Gastroesophageal sphincter (tissue), 3 donors: Measurements from ENCODE around the gene MRPS23.

Experiments
- POLR2A ChIP-seq, 2 donors: fragments of 450-650 bp; IDR thresholded peaks; one replicate each; pipeline ENCODE4 v1.6.1; 2017; ENCODE audit warnings: antibody characterized with exemption in 2 of 2, mild to moderate bottlenecking in 2 of 2, moderate library complexity in 1 of 2
- TF ChIP-seq, protein P1 (sequence below), 4 experiments: fragments of 200-600 bp in 2 of 4; fragments of 450-650 bp in 2 of 4; sonication (generic) in 1 of 4; IDR thresholded peaks; one replicate each; pipeline ENCODE4 v1.5.1; 2017 to 2019; ENCODE audit warnings: antibody characterized with exemption in 4 of 4, mild to moderate bottlenecking in 2 of 4, moderate library complexity in 2 of 4

DNA sequence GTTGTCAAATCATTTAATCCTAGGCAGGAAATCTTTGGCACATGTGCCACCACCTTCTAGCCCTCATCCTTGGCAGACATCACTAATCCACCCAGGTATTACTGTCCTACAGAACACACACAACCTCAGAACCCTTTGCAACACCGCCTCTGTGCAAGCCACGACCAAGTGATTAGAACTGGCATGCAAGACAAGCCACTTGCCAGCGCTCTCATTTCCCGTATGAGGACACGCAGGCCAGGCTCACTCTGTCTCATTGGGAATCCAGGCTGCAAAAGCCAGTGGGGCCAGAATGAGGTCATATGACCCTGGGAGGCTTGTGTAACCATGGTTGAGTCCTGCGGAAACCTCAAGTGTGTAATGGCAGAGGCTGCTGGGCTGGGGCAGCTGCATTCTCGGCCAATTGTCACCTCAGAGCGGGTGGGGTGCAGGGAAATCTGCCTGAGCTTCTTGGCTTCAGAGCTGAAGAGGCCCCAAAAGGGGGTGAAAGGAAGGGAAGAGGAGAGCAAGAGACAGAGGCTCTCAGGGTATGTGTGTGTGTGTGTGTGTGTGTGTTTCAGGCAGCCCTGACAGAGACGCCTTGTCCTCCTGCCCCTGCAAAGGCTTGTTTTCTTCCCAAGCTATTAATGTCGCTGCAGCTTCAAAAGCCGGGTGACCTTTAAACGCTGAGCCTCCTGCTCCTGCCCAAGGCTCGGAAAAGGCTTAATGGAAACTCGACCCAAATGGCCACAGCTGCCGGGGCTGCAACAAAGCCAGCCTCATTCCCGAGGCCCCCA is 43.2 kb upstream of the MRPS23 start:
- TF ChIP-seq, protein P1, sequence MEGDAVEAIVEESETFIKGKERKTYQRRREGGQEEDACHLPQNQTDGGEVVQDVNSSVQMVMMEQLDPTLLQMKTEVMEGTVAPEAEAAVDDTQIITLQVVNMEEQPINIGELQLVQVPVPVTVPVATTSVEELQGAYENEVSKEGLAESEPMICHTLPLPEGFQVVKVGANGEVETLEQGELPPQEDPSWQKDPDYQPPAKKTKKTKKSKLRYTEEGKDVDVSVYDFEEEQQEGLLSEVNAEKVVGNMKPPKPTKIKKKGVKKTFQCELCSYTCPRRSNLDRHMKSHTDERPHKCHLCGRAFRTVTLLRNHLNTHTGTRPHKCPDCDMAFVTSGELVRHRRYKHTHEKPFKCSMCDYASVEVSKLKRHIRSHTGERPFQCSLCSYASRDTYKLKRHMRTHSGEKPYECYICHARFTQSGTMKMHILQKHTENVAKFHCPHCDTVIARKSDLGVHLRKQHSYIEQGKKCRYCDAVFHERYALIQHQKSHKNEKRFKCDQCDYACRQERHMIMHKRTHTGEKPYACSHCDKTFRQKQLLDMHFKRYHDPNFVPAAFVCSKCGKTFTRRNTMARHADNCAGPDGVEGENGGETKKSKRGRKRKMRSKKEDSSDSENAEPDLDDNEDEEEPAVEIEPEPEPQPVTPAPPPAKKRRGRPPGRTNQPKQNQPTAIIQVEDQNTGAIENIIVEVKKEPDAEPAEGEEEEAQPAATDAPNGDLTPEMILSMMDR (IDR thresholded peaks at IDR 0.05) = no peak
- peak; percentile 9 to 42 for TF ChIP-seq POLR2A (IDR thresholded peaks at IDR 0.05)
